ENCODE measurements around the gene CEP95.

CEP95 gene

GRCh38 chr17:64579917-64580316 is 73.1 kb downstream of the CEP95 start:
- Histone ChIP-seq H2AFZ (ENCODE audit: low read length) (no peak overlapping the region), H3K9me3 (replicated peaks; ENCODE audit: insufficient read depth, low read length) (no peaks in the 10 kb centered on the region), H3K4me3 (ENCODE audit: low read length) (no peak overlapping the region), H3K9me2 (replicated peaks; ENCODE audit: insufficient read depth, low read length) (no peaks in the 10 kb centered on the region), H3K79me2 (ENCODE audit: low read length) (no peaks in the 10 kb centered on the region), H3K9ac (ENCODE audit: low read length) (no peak overlapping the region), H3K4me1 (ENCODE audit: low read length) (no peaks in the 10 kb centered on the region), H3F3A (ENCODE audit: insufficient read depth, low read length) (no peaks in the 10 kb centered on the region), H3K27ac (ENCODE audit: low read length) (no peak overlapping the region), H3K27me3 (replicated peaks; ENCODE audit: insufficient read depth, low read length) (no peaks in the 10 kb centered on the region), H4K20me1 (ENCODE audit: insufficient read depth, low read length) (no peaks in the 10 kb centered on the region), H3K4me2 (ENCODE audit: low read depth, low read length) (no peak overlapping the region), H3K36me3 (replicated peaks; ENCODE audit: insufficient read depth, low read length) (no peaks in the 10 kb centered on the region)
- no peak for TF ChIP-seq EZH2phosphoT487 (IDR thresholded peaks at IDR 0.05; ENCODE audit: low read length)
- no peak for DNase-seq

GRCh38 chr17:64580384-64581315 is 73.9 kb downstream of the CEP95 start:
- Histone ChIP-seq H3K9me3 (replicated peaks; ENCODE audit: insufficient read depth, low read length) (no peaks in the 10 kb centered on the region), H3K9ac (ENCODE audit: low read length) (no peak overlapping the region), H3K9me2 (replicated peaks; ENCODE audit: insufficient read depth, low read length) (no peaks in the 10 kb centered on the region), H3K27ac (ENCODE audit: low read length) (no peak overlapping the region), H3K27me3 (replicated peaks; ENCODE audit: insufficient read depth, low read length) (no peaks in the 10 kb centered on the region), H3K79me2 (ENCODE audit: low read length) (no peaks in the 10 kb centered on the region), H3F3A (ENCODE audit: insufficient read depth, low read length) (no peaks in the 10 kb centered on the region), H2AFZ (ENCODE audit: low read length) (no peak overlapping the region), H3K4me3 (ENCODE audit: low read length) (no peak overlapping the region), H3K4me1 (ENCODE audit: low read length) (no peaks in the 10 kb centered on the region), H3K4me2 (ENCODE audit: low read depth, low read length) (no peak overlapping the region), H4K20me1 (ENCODE audit: insufficient read depth, low read length) (no peaks in the 10 kb centered on the region), H3K36me3 (replicated peaks; ENCODE audit: insufficient read depth, low read length) (no peaks in the 10 kb centered on the region)
- no peak for DNase-seq
- no peak for TF ChIP-seq EZH2phosphoT487 (IDR thresholded peaks at IDR 0.05; ENCODE audit: low read length)
- TF ChIP-seq CTCF (IDR thresholded peaks at IDR 0.05; ENCODE audit: low read length): no peak
- TF ChIP-seq EZH2 (optimal IDR thresholded peaks at IDR 0.05; ENCODE audit: low read depth, low read length): no peak

- Histone ChIP-seq H3K27me3 (replicated peaks; ENCODE audit: insufficient read depth, low read length) (no peaks in the 10 kb centered on the region), H3K9ac (ENCODE audit: low read length) (no peak overlapping the region), H3F3A (ENCODE audit: insufficient read depth, low read length) (no peaks in the 10 kb centered on the region), H3K4me2 (ENCODE audit: low read depth, low read length) (no peak overlapping the region), H3K27ac (ENCODE audit: low read length) (no peak overlapping the region), H3K4me1 (ENCODE audit: low read length) (no peaks in the 10 kb centered on the region), H2AFZ (ENCODE audit: low read length) (no peak overlapping the region), H4K20me1 (ENCODE audit: insufficient read depth, low read length) (no peaks in the 10 kb centered on the region), H3K4me3 (ENCODE audit: low read length) (no peak overlapping the region), H3K79me2 (ENCODE audit: low read length) (no peaks in the 10 kb centered on the region), H3K9me3 (replicated peaks; ENCODE audit: insufficient read depth, low read length) (no peaks in the 10 kb centered on the region), H3K9me2 (replicated peaks; ENCODE audit: insufficient read depth, low read length) (no peaks in the 10 kb centered on the region), H3K36me3 (replicated peaks; ENCODE audit: insufficient read depth, low read length) (no peaks in the 10 kb centered on the region)
- TF ChIP-seq EZH2 (optimal IDR thresholded peaks at IDR 0.05; ENCODE audit: low read depth, low read length): no peak
- no peak for TF ChIP-seq CTCF (IDR thresholded peaks at IDR 0.05; ENCODE audit: low read length)
- TF ChIP-seq EZH2phosphoT487 (IDR thresholded peaks at IDR 0.05; ENCODE audit: low read length): no peak
- no peak for DNase-seq
Measured at GRCh38 chr17:64583038-64583437, 76.3 kb downstream of the CEP95 start.

GRCh38 chr17:64585146-64585545 is 78.4 kb downstream of the CEP95 start:
- Histone ChIP-seq H3K79me2 (ENCODE audit: low read length) (no peaks in the 10 kb centered on the region), H3F3A (ENCODE audit: insufficient read depth, low read length) (no peaks in the 10 kb centered on the region), H3K27me3 (replicated peaks; ENCODE audit: insufficient read depth, low read length) (no peaks in the 10 kb centered on the region), H3K9me2 (replicated peaks; ENCODE audit: insufficient read depth, low read length) (no peaks in the 10 kb centered on the region), H3K27ac (ENCODE audit: low read length) (no peak overlapping the region), H3K4me3 (ENCODE audit: low read length) (no peak overlapping the region), H3K9me3 (replicated peaks; ENCODE audit: insufficient read depth, low read length) (no peaks in the 10 kb centered on the region), H4K20me1 (ENCODE audit: insufficient read depth, low read length) (no peaks in the 10 kb centered on the region), H3K4me1 (ENCODE audit: low read length) (no peaks in the 10 kb centered on the region), H3K4me2 (ENCODE audit: low read depth, low read length) (no peak overlapping the region), H2AFZ (ENCODE audit: low read length) (no peak overlapping the region), H3K36me3 (replicated peaks; ENCODE audit: insufficient read depth, low read length) (no peaks in the 10 kb centered on the region; the same call in 1 of the 2 replicates), H3K9ac (ENCODE audit: low read length) (no peak overlapping the region)
- TF ChIP-seq EZH2 (optimal IDR thresholded peaks at IDR 0.05; ENCODE audit: low read depth, low read length): no peak
- TF ChIP-seq CTCF (IDR thresholded peaks at IDR 0.05; ENCODE audit: low read length): no peak
- no peak for TF ChIP-seq EZH2phosphoT487 (IDR thresholded peaks at IDR 0.05; ENCODE audit: low read length)
- no peak for DNase-seq

All from MM.1S (cell line).